Measurements from ENCODE around the gene TNF.
A peak's percentile ranks its signal among the peaks of the same experiment; 100 is the strongest.

TNF gene

GRCh38 chr6:31621991-31622390 lies 46.6 kb downstream of the TNF start:
- TF ChIP-seq, protein P1, sequence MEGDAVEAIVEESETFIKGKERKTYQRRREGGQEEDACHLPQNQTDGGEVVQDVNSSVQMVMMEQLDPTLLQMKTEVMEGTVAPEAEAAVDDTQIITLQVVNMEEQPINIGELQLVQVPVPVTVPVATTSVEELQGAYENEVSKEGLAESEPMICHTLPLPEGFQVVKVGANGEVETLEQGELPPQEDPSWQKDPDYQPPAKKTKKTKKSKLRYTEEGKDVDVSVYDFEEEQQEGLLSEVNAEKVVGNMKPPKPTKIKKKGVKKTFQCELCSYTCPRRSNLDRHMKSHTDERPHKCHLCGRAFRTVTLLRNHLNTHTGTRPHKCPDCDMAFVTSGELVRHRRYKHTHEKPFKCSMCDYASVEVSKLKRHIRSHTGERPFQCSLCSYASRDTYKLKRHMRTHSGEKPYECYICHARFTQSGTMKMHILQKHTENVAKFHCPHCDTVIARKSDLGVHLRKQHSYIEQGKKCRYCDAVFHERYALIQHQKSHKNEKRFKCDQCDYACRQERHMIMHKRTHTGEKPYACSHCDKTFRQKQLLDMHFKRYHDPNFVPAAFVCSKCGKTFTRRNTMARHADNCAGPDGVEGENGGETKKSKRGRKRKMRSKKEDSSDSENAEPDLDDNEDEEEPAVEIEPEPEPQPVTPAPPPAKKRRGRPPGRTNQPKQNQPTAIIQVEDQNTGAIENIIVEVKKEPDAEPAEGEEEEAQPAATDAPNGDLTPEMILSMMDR (IDR thresholded peaks at IDR 0.05; ENCODE audit: low read depth, low read length, missing control alignments): no peak
- no peak for DNase-seq (ENCODE audit: low read depth)
- H3K4me3 ChIP-seq (ENCODE audit: low read depth, low read length): peak overlapping the region; percentile 91

DNA sequence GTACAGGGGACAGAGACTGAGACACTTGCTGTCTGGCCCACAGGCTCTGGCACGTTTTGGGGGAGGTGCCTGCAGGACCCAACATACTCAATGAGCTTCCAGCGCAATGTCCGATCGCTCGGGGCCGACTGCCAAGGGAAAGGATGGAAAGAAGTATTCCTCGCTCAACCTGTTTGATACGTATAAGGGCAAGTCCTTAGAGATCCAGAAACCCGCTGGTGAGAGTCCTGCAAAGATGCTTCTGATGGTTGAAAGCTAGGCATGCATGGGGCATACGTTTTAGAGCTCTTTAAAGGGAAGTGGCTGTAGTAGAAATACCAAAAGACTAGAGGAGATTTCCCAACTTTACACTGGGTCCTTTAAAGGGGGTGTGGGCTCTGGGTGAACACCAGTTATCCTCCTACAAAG lies 47.3 kb downstream of the TNF start:
- no peak for DNase-seq (ENCODE audit: low read depth)
- TF ChIP-seq, protein P1 (IDR thresholded peaks at IDR 0.05; ENCODE audit: low read depth, low read length, missing control alignments): no peak
- H3K4me3 ChIP-seq (ENCODE audit: low read depth, low read length): no peak overlapping the region; the same call in 1 of the 2 replicates

DNA sequence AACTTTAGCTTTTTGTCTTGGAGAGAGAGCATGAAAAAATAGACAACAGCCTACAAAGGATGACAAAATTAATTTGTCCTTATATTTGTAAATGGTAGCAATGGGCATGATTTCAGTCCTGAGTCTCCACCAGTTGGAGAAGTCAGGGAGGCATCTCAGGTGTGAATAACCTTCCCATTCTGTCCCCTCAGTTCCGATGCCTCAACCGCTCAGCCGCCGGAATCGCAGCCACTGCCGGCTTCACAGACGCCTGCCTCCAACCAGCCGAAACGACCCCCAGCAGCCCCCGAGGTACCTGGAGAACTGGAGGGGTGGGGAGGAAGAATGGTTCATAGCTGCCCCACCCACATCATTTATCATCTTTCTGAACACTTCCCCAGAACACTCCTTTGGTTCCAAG lies 48.7 kb downstream of the TNF start:
- H3K4me3 ChIP-seq (ENCODE audit: low read depth, low read length): no peak overlapping the region
- TF ChIP-seq, protein P1 (IDR thresholded peaks at IDR 0.05; ENCODE audit: low read depth, low read length, missing control alignments): no peak
- DNase-seq (ENCODE audit: low read depth): no peak

- TF ChIP-seq, protein P1 (IDR thresholded peaks at IDR 0.05; ENCODE audit: low read depth, low read length, missing control alignments): no peak
- DNase-seq (ENCODE audit: low read depth): no peak
- no peak overlapping the region for H3K4me3 ChIP-seq (ENCODE audit: low read depth, low read length)
Measured at GRCh38 chr6:31626952-31627351, 51.6 kb downstream of the TNF start.

- no peak for DNase-seq (ENCODE audit: low read depth)
- TF ChIP-seq, protein P1 (IDR thresholded peaks at IDR 0.05; ENCODE audit: low read depth, low read length, missing control alignments): no peak
- H3K4me3 ChIP-seq (ENCODE audit: low read depth, low read length): no peak overlapping the region
Measured at GRCh38 chr6:31627690-31628287, 52.4 kb downstream of the TNF start.
